ENCODE measurements around the gene POU6F2. TPM values are rescaled to one million over a fixed set of nuclear protein-coding genes. Genes with fewer than 3 reads are reported as not detected.

POU6F2 gene
- total RNA-seq, 4 donors from 2014 or later: not detected

DNA sequence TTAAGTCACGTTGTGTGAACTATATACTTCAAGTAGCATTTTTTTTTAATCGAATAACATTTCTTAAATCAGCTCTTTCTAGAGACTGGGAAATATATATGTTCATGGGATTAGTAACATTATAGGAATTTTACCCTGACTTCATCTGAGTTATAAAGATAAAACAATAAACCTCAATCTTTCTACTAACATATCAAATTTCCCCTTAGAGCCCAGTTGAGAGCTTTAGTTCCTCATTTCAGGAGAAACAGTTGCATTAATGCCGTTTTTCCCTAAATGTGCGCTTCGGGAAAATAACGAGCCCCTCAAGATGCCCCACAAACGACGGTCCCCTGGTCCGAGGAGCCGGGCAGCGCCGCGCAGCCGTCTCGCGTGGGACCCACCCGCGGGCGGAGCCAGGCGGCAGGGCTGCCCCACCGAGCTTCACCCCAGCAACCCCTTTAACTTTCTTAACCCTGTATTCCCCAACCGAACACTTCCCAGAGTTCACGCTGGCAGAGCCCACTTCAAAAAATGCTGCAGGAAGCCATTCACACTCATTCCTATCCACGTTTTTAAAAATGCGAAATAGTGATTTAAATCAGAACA is 436.0 kb downstream of the POU6F2 start:
- Histone ChIP-seq H3K27me3 (peaks cover 8% of the 10 kb centered on the region), H3K27ac (no peak overlapping the region), H3K36me3 (no peaks in the 10 kb centered on the region), H3K4me3 (peak overlapping the region; percentile 61), H3K4me1 (peaks cover 14% of the 10 kb centered on the region), H3K9me3 (no peaks in the 10 kb centered on the region)
- 7% methylated on average over 25 of the region's 25 CpGs for WGBS
- no peak for DNase-seq (ENCODE audit: low spot score in 2 of 2)
- TF ChIP-seq POLR2AphosphoS5 (IDR thresholded peaks at IDR 0.05) (no peak), POLR2A (IDR thresholded peaks at IDR 0.05) (no peak), EP300 (IDR thresholded peaks at IDR 0.05) (no peak)
- TF ChIP-seq, protein P1, sequence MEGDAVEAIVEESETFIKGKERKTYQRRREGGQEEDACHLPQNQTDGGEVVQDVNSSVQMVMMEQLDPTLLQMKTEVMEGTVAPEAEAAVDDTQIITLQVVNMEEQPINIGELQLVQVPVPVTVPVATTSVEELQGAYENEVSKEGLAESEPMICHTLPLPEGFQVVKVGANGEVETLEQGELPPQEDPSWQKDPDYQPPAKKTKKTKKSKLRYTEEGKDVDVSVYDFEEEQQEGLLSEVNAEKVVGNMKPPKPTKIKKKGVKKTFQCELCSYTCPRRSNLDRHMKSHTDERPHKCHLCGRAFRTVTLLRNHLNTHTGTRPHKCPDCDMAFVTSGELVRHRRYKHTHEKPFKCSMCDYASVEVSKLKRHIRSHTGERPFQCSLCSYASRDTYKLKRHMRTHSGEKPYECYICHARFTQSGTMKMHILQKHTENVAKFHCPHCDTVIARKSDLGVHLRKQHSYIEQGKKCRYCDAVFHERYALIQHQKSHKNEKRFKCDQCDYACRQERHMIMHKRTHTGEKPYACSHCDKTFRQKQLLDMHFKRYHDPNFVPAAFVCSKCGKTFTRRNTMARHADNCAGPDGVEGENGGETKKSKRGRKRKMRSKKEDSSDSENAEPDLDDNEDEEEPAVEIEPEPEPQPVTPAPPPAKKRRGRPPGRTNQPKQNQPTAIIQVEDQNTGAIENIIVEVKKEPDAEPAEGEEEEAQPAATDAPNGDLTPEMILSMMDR (IDR thresholded peaks at IDR 0.05): no peak

DNA sequence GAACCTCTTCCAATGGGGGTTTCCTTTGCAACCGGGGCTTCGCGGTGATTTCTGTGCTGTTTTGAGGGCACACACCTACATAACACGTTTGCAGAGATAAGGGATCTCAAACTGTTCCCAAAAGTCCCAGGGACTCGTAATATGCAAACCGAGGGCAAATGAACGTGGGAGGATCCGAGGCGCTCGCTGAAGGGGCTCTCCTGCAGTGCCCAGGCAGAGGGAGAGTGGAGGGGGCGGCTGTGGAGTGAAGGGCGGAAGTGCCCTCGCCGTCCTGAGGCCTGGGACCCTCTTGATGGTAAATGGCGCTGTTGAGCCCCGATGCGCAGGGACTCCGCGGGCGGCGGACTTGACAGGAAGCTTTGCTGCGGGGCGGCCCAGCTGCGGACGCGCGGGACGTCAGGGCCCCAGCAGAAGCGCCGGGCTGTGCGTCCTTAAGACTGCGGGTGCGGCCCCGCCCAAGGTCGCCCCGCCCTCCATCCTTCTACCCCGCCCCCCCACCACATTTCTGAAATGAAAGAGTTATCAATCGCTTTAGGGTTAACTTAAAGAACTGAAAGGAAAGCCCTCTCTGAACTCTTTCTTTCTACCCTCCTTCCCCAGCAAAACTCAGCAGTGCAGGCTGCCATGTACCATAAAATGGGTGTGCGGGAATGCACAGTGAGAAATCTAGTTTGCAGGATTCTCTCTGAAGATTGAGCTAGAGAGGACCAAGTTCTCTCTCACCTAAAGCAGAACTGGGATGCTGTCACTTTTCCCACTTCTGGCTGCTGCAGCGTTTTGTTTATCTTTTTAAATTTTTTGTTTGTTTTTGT is 436.7 kb downstream of the POU6F2 start:
- no peak overlapping the region for H3K27ac ChIP-seq
- peaks cover 8% of the 10 kb centered on the region for H3K27me3 ChIP-seq
- peak in 1 of 2 donors; percentile 68 for DNase-seq (ENCODE audit: low spot score in 2 of 2)
- peak overlapping the region; percentile 61 for H3K4me3 ChIP-seq
- WGBS: 4% methylated on average over 13 of the region's 40 CpGs
- H3K9me3 ChIP-seq: no peaks in the 10 kb centered on the region
- H3K36me3 ChIP-seq: no peaks in the 10 kb centered on the region
- H3K4me1 ChIP-seq: peaks cover 14% of the 10 kb centered on the region
- TF ChIP-seq, protein P1 (IDR thresholded peaks at IDR 0.05): no peak
- TF ChIP-seq POLR2A (IDR thresholded peaks at IDR 0.05): no peak
- no peak for TF ChIP-seq EP300 (IDR thresholded peaks at IDR 0.05)
- TF ChIP-seq POLR2AphosphoS5 (IDR thresholded peaks at IDR 0.05): no peak

DNA sequence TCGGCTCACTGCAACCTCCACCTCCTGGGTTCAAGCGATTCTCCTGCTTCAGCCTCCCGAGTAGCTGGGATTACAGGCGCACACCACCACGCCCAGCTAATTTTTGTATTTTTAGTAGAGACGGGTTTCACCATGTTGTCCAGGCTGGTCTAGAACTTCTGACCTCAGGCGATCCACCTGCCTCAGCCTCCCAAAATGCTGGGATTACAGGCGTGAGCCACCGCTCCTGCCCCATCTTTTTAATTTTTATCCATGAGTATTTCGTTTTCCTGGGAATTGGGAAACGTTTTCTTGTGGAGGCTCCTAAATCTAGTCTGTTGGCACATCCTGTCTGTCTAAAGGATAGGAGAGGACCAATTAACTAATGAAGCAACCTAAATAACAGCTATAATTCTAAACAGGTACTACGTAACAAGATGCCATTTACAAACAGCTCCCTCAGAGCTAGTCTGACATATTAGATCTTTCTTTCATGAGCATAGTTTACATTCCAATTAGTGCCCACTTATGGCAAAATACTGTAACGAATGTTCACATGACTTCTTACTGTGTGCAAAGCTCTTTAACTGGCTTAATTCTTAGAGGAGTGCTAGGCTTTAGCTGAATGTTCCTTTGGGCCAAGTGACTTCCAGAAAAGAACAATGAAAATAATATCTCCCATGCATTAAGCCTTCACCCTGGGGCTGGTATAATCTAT is 437.5 kb downstream of the POU6F2 start:
- peak overlapping the region; percentile 61 for H3K4me3 ChIP-seq
- H3K4me1 ChIP-seq: peaks cover 14% of the 10 kb centered on the region
- H3K27me3 ChIP-seq: peaks cover 8% of the 10 kb centered on the region
- WGBS: 75% methylated on average over 13 of the region's 13 CpGs
- DNase-seq (ENCODE audit: low spot score in 2 of 2): no peak
- TF ChIP-seq, protein P1 (IDR thresholded peaks at IDR 0.05): no peak
- TF ChIP-seq POLR2AphosphoS5 (IDR thresholded peaks at IDR 0.05) (no peak), POLR2A (IDR thresholded peaks at IDR 0.05) (no peak), EP300 (IDR thresholded peaks at IDR 0.05) (no peak)
- H3K27ac ChIP-seq: no peak overlapping the region
- H3K9me3 ChIP-seq: no peaks in the 10 kb centered on the region
- H3K36me3 ChIP-seq: no peaks in the 10 kb centered on the region

DNA sequence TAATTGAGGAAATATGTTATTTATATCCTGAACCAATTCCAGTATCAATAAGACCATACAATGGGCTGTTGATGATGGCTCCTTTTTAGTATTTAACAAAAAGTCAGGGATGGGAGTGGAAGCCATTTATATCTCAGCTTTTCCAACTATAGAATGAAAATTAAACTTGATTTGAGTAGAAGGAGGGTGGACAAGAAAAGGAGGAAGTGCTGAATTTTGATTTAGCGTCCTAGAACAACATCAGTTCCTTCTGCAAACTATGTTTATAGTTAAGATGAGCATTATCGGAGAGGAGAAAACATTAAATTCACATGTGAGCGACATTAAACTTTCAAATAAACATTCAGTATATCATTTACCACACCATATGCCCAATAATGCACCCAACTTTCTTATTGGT is 439.2 kb downstream of the POU6F2 start:
- 84% methylated on average over 3 of the region's 3 CpGs for WGBS

More for the DNA sequence above, 439.2 kb downstream of the POU6F2 start:
- DNase-seq (ENCODE audit: low spot score in 2 of 2): no peak
- H3K4me1 ChIP-seq: peaks cover 14% of the 10 kb centered on the region
- no peak overlapping the region for H3K27ac ChIP-seq
- no peaks in the 10 kb centered on the region for H3K36me3 ChIP-seq
- H3K4me3 ChIP-seq: no peak overlapping the region
- H3K27me3 ChIP-seq: peaks cover 8% of the 10 kb centered on the region
- H3K9me3 ChIP-seq: no peaks in the 10 kb centered on the region
- TF ChIP-seq POLR2A (IDR thresholded peaks at IDR 0.05): no peak
- TF ChIP-seq EP300 (IDR thresholded peaks at IDR 0.05): no peak
- TF ChIP-seq, protein P1 (IDR thresholded peaks at IDR 0.05): no peak
- TF ChIP-seq POLR2AphosphoS5 (IDR thresholded peaks at IDR 0.05): no peak

All from suprapubic skin (tissue), 4 donors.